GM12801 (cell line): ENCODE results near the gene SNX12.

ENCODE experiments used
- TF ChIP-seq, protein P1 (sequence below): IDR thresholded peaks from one replicate; pipeline ENCODE4 v1.5.1; 2011; ENCODE audit warnings: control low read depth; ENCODE audit not compliant: insufficient read length; ENCODE audit errors: extremely low read depth

Gene SNX12

DNA sequence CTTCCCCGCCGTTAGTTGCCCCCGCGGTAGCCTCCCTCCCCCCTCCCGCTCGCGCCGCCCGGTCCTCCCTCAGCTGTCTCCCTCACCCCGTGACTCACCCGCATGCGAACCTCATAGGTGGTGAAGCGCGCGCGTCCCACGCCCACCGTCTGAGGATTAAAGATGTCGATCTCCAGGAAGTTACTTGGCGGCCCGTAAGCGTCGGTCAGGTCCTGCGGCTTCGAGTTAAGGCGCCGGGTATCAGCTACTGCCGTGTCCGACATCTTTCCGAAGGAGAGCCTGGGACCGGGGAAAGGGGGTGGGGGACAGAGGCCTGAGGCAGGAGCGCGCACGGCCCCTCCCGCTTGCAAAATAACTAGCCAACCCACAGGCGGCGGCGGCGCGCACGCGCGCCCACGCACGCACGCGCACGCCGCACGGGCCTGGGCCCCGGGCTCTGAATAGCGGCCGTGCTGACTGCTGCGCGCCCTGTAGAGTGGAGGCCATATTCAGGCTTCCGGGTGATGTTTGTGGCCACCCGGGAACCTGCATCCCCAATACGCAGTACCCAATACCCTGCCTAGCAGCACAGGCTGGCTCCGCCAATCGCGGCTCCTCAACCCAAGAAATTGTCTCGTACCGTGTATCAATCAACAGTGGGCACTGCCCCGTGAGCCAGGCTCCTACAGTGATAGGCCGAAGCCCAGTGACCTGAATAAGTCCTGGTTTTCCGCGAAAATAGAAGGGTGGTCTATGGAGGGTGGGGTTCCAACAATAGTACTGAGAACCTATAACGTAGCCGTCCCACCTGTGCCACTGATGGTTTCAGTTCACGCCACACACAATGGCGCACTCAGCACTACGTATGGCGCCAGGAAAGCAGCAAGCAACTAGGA, at the start of gene SNX12:
SNX12 (minus strand) TSS at position 291 of the 875 bp plus-strand sequence; CDS start at position 263, 28 bp downstream.
- TF ChIP-seq, protein P1, sequence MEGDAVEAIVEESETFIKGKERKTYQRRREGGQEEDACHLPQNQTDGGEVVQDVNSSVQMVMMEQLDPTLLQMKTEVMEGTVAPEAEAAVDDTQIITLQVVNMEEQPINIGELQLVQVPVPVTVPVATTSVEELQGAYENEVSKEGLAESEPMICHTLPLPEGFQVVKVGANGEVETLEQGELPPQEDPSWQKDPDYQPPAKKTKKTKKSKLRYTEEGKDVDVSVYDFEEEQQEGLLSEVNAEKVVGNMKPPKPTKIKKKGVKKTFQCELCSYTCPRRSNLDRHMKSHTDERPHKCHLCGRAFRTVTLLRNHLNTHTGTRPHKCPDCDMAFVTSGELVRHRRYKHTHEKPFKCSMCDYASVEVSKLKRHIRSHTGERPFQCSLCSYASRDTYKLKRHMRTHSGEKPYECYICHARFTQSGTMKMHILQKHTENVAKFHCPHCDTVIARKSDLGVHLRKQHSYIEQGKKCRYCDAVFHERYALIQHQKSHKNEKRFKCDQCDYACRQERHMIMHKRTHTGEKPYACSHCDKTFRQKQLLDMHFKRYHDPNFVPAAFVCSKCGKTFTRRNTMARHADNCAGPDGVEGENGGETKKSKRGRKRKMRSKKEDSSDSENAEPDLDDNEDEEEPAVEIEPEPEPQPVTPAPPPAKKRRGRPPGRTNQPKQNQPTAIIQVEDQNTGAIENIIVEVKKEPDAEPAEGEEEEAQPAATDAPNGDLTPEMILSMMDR: no peak

DNA sequence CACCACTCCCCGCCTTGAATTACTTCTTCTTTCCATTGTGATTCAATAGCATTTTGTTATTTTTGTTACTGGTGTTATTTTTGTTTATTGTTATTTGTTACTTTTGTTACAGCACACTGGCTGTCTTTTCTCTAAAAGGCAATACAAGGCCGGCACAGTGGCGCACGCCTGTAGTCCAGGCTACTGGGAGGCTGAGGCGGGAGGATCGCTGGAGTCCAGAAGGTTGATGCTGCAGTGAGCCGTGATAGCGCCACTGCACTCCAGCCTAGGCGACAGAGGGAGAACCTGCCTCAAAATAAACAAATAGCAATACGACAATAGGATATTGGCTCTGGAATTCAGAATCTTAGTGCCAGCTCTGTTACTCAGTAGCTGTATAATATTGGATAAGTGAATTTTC, 49.2 kb upstream of the SNX12 start:
- TF ChIP-seq, protein P1: no peak

DNA sequence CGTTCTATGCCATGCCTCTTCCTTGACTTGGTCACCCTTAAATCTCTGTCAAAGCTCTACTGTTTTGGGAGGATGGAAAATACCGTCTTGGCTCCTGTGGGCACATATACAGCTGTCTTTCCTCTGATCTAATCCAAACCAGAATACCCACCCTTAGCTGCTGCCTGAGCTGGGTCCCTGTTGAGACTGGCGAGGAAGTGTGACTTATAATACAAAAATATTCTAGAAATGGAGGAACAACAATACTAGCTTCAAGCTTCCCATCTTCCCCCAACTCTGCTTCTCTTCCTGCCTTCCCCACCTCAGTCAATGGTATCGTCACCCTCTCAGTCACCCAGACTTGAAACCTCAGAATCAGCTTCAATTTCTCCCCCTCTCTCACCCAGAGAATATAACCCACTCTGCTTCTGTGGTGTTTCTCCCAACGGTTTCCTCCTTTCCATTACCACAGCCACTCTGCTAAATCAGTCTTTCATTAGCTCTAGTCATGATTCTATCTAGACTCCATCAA, 43.8 kb upstream of the SNX12 start:
- TF ChIP-seq, protein P1: no peak

DNA sequence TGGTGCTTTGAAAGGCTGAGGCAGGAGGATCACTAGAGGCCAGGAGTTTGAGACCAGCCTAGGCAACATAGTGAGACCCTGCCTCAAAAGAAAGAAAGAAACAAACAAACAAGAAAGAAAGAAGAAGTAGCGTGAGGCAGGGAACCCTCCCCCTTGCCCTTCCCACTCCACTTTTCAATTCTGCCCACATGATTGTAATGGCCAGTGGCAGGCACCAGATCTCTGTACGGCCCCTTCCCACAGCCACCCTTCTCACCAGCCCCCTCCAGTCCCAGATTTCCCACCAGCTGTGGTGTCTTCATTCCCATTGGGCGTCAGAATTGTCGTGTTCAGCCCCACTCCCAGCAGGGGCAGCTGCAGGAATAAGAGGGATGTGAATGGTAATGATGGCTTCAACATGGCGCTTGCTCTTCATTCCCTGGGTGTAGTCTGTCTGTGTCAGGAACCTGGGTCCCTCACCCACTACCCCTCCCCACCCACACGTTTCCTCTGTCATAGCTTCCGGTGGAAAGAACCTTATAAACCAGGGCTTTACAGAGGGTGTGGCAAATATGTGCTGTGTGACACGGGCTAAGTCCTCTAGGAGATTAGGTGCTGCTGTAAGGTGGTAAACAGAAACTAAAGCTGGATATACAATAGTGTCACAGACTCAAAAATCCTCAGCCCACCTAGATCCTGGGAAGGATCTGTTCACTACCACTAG, 43.2 kb upstream of the SNX12 start, which contains the start of gene IL2RG:
IL2RG (minus strand) TSS at position 437 of the 703 bp plus-strand sequence; CDS start at position 399, 38 bp downstream.
- TF ChIP-seq, protein P1: no peak

DNA sequence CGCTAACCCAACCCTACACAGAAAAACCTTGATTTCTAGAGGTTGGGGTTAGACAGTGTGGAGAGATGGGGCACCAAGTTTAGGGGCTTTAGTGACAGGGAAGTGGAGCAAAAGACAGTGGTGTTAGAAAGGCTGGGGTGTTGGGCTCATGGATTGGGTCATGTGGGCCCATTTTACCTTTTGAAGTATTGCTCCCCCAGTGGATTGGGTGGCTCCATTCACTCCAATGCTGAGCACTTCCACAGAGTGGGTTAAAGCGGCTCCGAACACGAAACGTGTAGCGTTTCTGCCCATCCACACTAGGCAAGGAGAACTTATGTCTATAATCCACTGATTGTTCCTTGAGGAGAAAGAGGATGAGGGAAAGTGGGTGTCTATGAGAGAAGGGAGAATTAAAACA, 40.9 kb upstream of the SNX12 start:
- TF ChIP-seq, protein P1: no peak

DNA sequence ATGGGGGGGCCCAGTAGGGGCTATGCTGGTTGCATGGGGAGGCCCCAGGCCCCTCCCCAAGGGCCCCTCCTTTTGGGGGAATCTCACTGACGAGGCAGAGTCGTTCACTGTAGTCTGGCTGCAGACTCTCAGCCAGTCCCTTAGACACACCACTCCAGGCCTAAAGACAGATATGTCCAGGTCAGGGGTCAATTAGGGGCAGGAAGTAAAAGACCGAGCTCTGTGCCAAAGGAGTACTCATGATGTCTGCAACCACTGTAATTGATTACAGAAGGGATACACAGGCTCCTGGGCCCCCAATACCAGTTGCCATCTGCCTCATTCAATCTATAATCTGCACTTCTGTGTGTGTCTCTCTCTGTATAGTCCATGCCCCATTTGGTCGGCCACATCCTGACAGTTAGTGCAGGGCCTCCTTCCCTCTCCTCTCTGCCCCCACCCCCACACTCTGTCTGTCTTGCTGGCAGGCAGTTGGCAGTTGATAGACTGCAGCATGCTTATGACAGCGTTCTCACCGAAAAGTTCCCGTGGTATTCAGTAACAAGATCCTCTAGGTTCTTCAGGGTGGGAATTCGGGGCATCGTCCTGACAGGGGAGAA, 39.7 kb upstream of the SNX12 start:
- TF ChIP-seq, protein P1: no peak

DNA sequence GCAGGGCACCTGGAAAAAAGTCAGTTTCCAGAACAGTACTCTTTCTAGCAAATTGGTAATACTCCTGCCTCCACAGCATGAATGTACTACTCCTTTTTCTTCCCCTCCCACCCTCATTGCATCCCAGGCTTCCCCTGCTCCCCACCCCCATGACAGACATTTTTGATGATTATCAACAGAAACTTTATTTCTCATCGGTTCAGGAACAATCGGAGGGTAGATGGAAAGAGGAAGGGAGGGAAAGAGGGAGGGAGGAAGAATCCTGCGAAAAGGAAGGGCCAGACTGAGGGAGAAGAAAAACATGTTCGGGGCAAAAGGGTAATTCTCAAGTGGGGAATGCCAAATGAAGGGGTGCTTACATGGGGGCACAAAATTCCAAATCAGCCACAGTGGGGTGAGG, 39.1 kb upstream of the SNX12 start:
- TF ChIP-seq, protein P1: no peak
